Kidney tubule cell (primary cell): Measurements from ENCODE around the gene UROC1.
A peak's percentile ranks its signal among the peaks of the same experiment; 100 is the strongest.

Experiments
- DNase-seq: peaks from one replicate; pipeline ENCODE4 v3.0.0-alpha.2; 2018; ENCODE audit warnings: low spot score

Gene UROC1

GRCh38 chr3:126494970-126495230 is 22.7 kb downstream of the UROC1 start:
- no peak for DNase-seq

- no peak for DNase-seq
Measured at GRCh38 chr3:126494204-126494969, 23.2 kb downstream of the UROC1 start.

- no peak for DNase-seq
Measured at GRCh38 chr3:126493739-126494138, 23.8 kb downstream of the UROC1 start.

GRCh38 chr3:126493051-126493450 is 24.5 kb downstream of the UROC1 start:
- DNase-seq, result no peak

- DNase-seq, result no peak
Measured at GRCh38 chr3:126491221-126492013, 26.2 kb downstream of the UROC1 start.

- no peak for DNase-seq
Measured at GRCh38 chr3:126490619-126491018, 27.0 kb downstream of the UROC1 start.

GRCh38 chr3:126488886-126489569 is 28.5 kb downstream of the UROC1 start:
- no peak for DNase-seq

- no peak for DNase-seq
Measured at GRCh38 chr3:126488185-126488584, 29.4 kb downstream of the UROC1 start.

- peak; percentile 59 for DNase-seq
Measured at GRCh38 chr3:126487151-126487771, 30.3 kb downstream of the UROC1 start.

- DNase-seq, result no peak
Measured at GRCh38 chr3:126486360-126486847, 31.2 kb downstream of the UROC1 start.

GRCh38 chr3:126485956-126486355 is 31.6 kb downstream of the UROC1 start:
- DNase-seq, result no peak

- no peak for DNase-seq
Measured at GRCh38 chr3:126485176-126485897, 32.2 kb downstream of the UROC1 start.

- DNase-seq, result no peak
Measured at GRCh38 chr3:126484662-126485061, 32.9 kb downstream of the UROC1 start.

- DNase-seq, result no peak
Measured at GRCh38 chr3:126484148-126484547, 33.4 kb downstream of the UROC1 start.

GRCh38 chr3:126483321-126483761 is 34.2 kb downstream of the UROC1 start:
- DNase-seq, result no peak

- no peak for DNase-seq
Measured at GRCh38 chr3:126482503-126483255, 34.9 kb downstream of the UROC1 start.

GRCh38 chr3:126481808-126482502 is 35.6 kb downstream of the UROC1 start:
- peak; percentile 27 for DNase-seq

- no peak for DNase-seq
Measured at GRCh38 chr3:126480861-126481260, 36.7 kb downstream of the UROC1 start.

- DNase-seq, result no peak
Measured at GRCh38 chr3:126480206-126480605, 37.4 kb downstream of the UROC1 start.

- no peak for DNase-seq
Measured at GRCh38 chr3:126479642-126480041, 37.9 kb downstream of the UROC1 start.
